Glutamatergic neuron (in vitro differentiated cells): ENCODE data around the gene PSMD5. TPM values are rescaled to one million over a fixed set of nuclear protein-coding genes. Genes with fewer than 3 reads are reported as not detected.

Source experiments
- DNase-seq: peaks from one replicate; pipeline ENCODE4 v3.0.0; 2022
- H3K27ac Mint-ChIP-seq: one replicate; pipeline ENCODE4 v1.8.0; 2020; ENCODE audit warnings: mild to moderate bottlenecking, mixed read lengths, inconsistent platforms; ENCODE audit not compliant: unreplicated experiment
- H3K27me3 Mint-ChIP-seq: one replicate; pipeline ENCODE4 v1.8.0; 2020; ENCODE audit warnings: mild to moderate bottlenecking, moderate library complexity, mixed read lengths, inconsistent platforms; ENCODE audit not compliant: unreplicated experiment
- H3K36me3 Mint-ChIP-seq: one replicate; pipeline ENCODE4 v1.8.0; 2020; ENCODE audit warnings: mild to moderate bottlenecking, mixed read lengths, inconsistent platforms; ENCODE audit not compliant: unreplicated experiment
- H3K4me1 Mint-ChIP-seq: one replicate; pipeline ENCODE4 v1.8.0; 2020; ENCODE audit warnings: mild to moderate bottlenecking, low read depth, mixed read lengths, inconsistent platforms; ENCODE audit not compliant: unreplicated experiment
- H3K4me3 Mint-ChIP-seq: one replicate; pipeline ENCODE4 v1.8.0; 2020; ENCODE audit warnings: mild to moderate bottlenecking, mixed read lengths, inconsistent platforms; ENCODE audit not compliant: unreplicated experiment
- H3K9me3 Mint-ChIP-seq: one replicate; pipeline ENCODE4 v1.8.0; 2020; ENCODE audit warnings: mild to moderate bottlenecking, moderate library complexity, mixed read lengths, inconsistent platforms; ENCODE audit not compliant: unreplicated experiment
- CTCF ChIP-seq: fragments of 200-600 bp; sonication (generic); IDR thresholded peaks from one replicate; pipeline ENCODE4 v1.5.0; 2021; ENCODE audit not compliant: partially characterized antibody, unreplicated experiment
- total RNA-seq: library from RNA; stranded (reverse); fragmentation: NEBNext Ultra II Directional; extraction: Animal tissue kit (Norgen Biotek cat#: 25700); gene quantifications from one replicate; pipeline ENCODE4 v1.2.1, GENCODE V29; 2021; ENCODE audit not compliant: unreplicated experiment

PSMD5 gene
- total RNA-seq, 1 donor from 2014 or later = 48.5 TPM

DNA sequence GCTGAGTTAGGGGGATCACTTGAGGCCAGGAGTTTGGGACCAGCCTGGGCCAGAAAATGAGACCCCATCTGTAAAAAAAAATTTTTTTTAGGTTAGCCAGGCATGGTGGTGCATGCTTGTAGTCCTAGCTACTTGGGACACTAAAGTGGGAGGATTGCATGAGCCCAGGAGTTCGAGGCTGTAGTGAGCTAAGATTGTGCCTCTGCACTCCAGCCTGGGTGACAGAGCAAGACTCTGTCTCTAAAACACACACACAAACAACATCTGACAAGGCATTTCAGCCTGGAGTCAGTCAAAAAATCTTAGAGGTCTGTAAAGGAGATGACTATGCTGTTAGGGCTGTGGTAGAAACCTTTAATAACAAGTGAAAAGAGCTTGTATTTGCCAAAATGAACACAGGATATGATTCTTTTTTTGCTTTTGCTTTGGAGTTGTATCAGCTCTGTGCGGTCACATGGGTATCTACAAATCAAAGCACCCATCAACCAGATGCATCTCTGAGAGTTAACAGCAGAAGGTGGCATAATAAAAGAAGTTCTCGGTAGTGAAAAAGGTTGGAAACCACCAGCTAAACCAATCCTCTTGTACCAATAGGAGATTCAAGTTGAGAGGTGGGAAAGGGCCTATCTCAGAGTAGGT is 3.6 kb upstream of the PSMD5 start:
- Mint-ChIP-seq H3K27me3 (peaks cover 7% of the 10 kb centered on the region), H3K4me1 (peaks cover 15% of the 10 kb centered on the region), H3K4me3 (no peak overlapping the region), H3K9me3 (no peaks in the 10 kb centered on the region), H3K36me3 (no peaks in the 10 kb centered on the region), H3K27ac (no peak overlapping the region)
- no peak for TF ChIP-seq CTCF
- DNase-seq = no peak

GRCh38 chr9:120845255-120845654 is 2.5 kb upstream of the PSMD5 start:
- no peak overlapping the region for H3K27ac Mint-ChIP-seq
- H3K9me3 Mint-ChIP-seq = no peaks in the 10 kb centered on the region
- H3K4me3 Mint-ChIP-seq = no peak overlapping the region
- no peaks in the 10 kb centered on the region for H3K36me3 Mint-ChIP-seq
- no peak for DNase-seq
- no peak for TF ChIP-seq CTCF
- peaks cover 7% of the 10 kb centered on the region for H3K27me3 Mint-ChIP-seq
- peaks cover 10% of the 10 kb centered on the region for H3K4me1 Mint-ChIP-seq

DNA sequence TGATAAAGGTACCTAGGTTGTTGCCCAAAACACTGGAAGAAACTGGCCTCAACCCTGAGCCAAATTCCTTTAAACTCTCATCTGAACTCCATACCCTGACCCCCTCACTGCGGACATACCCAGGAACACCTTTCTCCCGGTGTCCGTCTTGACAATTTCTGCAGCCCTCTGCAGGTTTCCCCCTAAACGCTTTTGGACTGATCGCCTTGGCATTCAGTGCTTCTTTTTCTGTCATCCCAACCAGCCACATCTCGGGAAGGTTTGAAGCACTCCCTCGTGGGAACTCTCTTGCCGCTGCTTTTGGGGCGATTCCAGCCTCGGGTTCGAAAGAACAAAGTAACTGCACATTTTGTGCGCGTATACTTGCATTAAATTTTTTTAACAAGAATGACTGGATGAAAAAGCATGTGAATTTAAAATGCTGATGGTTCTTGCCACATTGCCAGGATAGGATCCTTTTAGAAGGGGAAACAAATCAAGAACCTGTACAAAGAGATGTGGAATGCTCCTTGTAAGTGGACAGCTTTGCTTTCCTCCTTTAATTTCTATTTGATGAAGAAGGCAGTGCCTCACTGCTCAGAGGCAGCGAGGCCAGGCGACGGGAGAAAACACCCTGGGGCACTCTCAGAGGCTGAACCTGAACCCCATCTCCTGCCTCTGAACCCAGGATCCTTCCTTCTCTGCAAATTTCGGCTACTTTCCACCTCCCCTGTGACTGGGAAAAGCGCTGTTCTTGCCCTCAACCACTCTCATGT is 615 bp downstream of the PSMD5 start:
- Mint-ChIP-seq H3K4me3 (peak overlapping the region; percentile 97), H3K27ac (peak overlapping the region; percentile 97), H3K9me3 (peaks cover 1% of the 10 kb centered on the region), H3K36me3 (no peaks in the 10 kb centered on the region), H3K4me1 (peaks cover 8% of the 10 kb centered on the region), H3K27me3 (peaks cover 10% of the 10 kb centered on the region)
- no peak for TF ChIP-seq CTCF
- DNase-seq = no peak

DNA sequence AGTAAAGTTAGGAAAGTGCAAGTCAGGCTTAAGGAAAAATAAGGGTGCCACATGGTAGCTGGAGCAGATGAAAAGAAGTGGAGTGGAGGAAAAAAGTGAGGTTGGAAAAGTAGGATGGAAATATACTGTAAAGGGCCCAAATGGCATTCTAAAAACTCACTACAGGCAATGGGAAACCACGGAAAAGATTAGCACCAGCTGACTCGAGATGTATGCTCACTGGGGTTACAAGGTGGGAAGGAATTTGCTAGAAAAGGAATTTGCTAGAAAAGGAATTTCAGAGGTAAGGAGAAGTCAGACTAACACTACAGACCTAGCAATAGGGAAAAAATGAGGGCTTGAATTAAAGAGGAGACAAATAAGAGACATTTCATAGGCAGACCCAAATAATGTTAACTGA is 3.6 kb downstream of the PSMD5 start:
- no peak for DNase-seq
- Mint-ChIP-seq H3K9me3 (peaks cover 1% of the 10 kb centered on the region), H3K36me3 (no peaks in the 10 kb centered on the region), H3K4me3 (peak overlapping the region; percentile 1), H3K27me3 (peaks cover 10% of the 10 kb centered on the region), H3K27ac (no peak overlapping the region), H3K4me1 (peaks cover 8% of the 10 kb centered on the region)
- TF ChIP-seq CTCF = no peak

GRCh38 chr9:120837921-120838320 is 4.8 kb downstream of the PSMD5 start:
- Mint-ChIP-seq H3K9me3 (peaks cover 1% of the 10 kb centered on the region), H3K4me3 (no peak overlapping the region), H3K36me3 (no peaks in the 10 kb centered on the region), H3K4me1 (peaks cover 8% of the 10 kb centered on the region), H3K27me3 (peaks cover 10% of the 10 kb centered on the region), H3K27ac (no peak overlapping the region)
- no peak for TF ChIP-seq CTCF
- DNase-seq = no peak
